HepG2 (cell line): ENCODE results near the gene EPO. TPM values are rescaled to one million over a fixed set of nuclear protein-coding genes. Genes with fewer than 3 reads are reported as not detected.

Source experiments
- GABPA ChIP-seq, 2 experiments: IDR thresholded peaks; 2 replicates each; pipeline ENCODE4 v1.6.1; 2011 to 2016; ENCODE audit warnings: low read depth in 2 of 2, low read length in 1 of 2, missing biosample characterization in 1 of 2, missing genetic modification characterization in 1 of 2
- HMGA1 ChIP-seq: sonication (generic); formaldehyde crosslinking; conservative IDR thresholded peaks from 2 replicates; pipeline ENCODE4 v1.4.0; 2020; ENCODE audit warnings: missing genetic modification reagents
- RCOR2 ChIP-seq: IDR thresholded peaks from 2 replicates; pipeline ENCODE4 v1.6.1; 2016; ENCODE audit warnings: missing biosample characterization, missing genetic modification reagents
- ZNF329 ChIP-seq: sonication (generic); formaldehyde crosslinking; IDR thresholded peaks from 2 replicates; pipeline ENCODE4 v1.9.0; 2021; ENCODE audit warnings: low read depth, mild to moderate bottlenecking, missing genetic modification reagents
- ZNF75D ChIP-seq: sonication (generic); formaldehyde crosslinking; IDR thresholded peaks from 2 replicates; pipeline ENCODE4 v1.8.1; 2023; ENCODE audit warnings: missing genetic modification reagents, mild to moderate bottlenecking, borderline replicate concordance
- polyA plus RNA-seq, 8 experiments: library from polyadenylated mRNA; depleted of rRNA in 3 of 8; stranded (reverse) in 7 of 8; unstranded in 1 of 8; fragments of >200 nt; fragmentation: Illumina TruSeq in 4 of 8; extraction: Trizol in 4 of 8; gene quantifications; 2 replicates each; pipeline versions ENCODE4 v1.2.1 to v1.2.3, GENCODE V29; 2011 to 2016; ENCODE audit warnings: low read depth in 4 of 8, missing spikeins in 1 of 8, mixed read lengths in 1 of 8; ENCODE audit not compliant: insufficient read depth in 1 of 8
- total RNA-seq, 5 experiments: library from RNA; depleted of rRNA; stranded (reverse); fragments of >200 nt; fragmentation: Illumina TruSeq; extraction: Trizol; gene quantifications; 2 replicates each; pipeline ENCODE4 v1.2.3, GENCODE V29; 2016; ENCODE audit warnings: low read depth in 1 of 5
- TF ChIP-seq, protein P1 (sequence below): sonication (generic); formaldehyde crosslinking; IDR thresholded peaks from 2 replicates; pipeline ENCODE4 v1.4.0; 2020; ENCODE audit warnings: mild to moderate bottlenecking, missing genetic modification reagents, borderline replicate concordance
- TF ChIP-seq, protein P2 (sequence below): sonication (generic); formaldehyde crosslinking; IDR thresholded peaks from 2 replicates; pipeline ENCODE4 v1.8.0; 2022; ENCODE audit warnings: mild to moderate bottlenecking, missing genetic modification reagents, moderate library complexity
- TF ChIP-seq, protein P3 (sequence below): sonication (generic); formaldehyde crosslinking; IDR thresholded peaks from 2 replicates; pipeline ENCODE4 v1.5.1; 2020; ENCODE audit warnings: mild to moderate bottlenecking, missing genetic modification reagents

EPO gene
- total and polyA plus RNA-seq, 2 of the 13 experiments (the other 11 are each of a cell fraction or from before 2014, with no cell fraction given) = 10.3 to 25.7 TPM

DNA sequence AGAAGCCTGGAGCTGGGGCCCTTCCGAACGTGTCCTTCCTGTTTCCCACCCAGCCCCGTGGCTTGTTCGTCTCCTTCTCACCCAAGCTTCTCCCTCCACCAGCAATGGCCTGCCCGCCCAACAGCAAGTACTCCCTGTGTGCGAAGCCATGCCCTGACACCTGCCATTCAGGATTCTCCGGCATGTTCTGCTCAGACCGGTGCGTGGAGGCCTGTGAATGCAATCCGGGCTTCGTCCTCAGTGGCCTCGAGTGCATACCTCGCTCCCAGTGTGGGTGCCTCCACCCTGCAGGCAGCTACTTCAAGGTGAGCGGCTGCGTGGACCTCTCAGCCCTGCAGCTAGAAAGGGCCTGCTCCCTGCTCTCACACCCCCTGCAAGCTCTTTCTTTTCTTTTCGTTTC, 45.0 kb downstream of the EPO start (continued):
- TF ChIP-seq, protein P1, sequence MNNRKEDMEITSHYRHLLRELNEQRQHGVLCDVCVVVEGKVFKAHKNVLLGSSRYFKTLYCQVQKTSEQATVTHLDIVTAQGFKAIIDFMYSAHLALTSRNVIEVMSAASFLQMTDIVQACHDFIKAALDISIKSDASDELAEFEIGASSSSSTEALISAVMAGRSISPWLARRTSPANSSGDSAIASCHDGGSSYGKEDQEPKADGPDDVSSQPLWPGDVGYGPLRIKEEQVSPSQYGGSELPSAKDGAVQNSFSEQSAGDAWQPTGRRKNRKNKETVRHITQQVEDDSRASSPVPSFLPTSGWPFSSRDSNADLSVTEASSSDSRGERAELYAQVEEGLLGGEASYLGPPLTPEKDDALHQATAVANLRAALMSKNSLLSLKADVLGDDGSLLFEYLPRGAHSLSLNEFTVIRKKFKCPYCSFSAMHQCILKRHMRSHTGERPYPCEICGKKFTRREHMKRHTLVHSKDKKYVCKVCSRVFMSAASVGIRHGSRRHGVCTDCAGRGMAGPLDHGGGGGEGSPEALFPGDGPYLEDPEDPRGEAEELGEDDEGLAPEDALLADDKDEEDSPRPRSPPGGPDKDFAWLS = no peak
- TF ChIP-seq ZNF329 (CRISPR knock-in tag) = no peak
- no peak for TF ChIP-seq HMGA1 (CRISPR knock-in tag)
- TF ChIP-seq, protein P2, sequence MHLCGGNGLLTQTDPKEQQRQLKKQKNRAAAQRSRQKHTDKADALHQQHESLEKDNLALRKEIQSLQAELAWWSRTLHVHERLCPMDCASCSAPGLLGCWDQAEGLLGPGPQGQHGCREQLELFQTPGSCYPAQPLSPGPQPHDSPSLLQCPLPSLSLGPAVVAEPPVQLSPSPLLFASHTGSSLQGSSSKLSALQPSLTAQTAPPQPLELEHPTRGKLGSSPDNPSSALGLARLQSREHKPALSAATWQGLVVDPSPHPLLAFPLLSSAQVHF (CRISPR knock-in tag) = no peak
- no peak for TF ChIP-seq ZNF75D (CRISPR knock-in tag)
- TF ChIP-seq RCOR2 = no peak
- no peak for TF ChIP-seq GABPA (IDR thresholded peaks at IDR 0.05; ENCODE audit: low read depth, low read length)
- no peak for TF ChIP-seq GABPA (CRISPR knock-in tag; IDR thresholded peaks at IDR 0.05; ENCODE audit: low read depth)
- TF ChIP-seq, protein P3, sequence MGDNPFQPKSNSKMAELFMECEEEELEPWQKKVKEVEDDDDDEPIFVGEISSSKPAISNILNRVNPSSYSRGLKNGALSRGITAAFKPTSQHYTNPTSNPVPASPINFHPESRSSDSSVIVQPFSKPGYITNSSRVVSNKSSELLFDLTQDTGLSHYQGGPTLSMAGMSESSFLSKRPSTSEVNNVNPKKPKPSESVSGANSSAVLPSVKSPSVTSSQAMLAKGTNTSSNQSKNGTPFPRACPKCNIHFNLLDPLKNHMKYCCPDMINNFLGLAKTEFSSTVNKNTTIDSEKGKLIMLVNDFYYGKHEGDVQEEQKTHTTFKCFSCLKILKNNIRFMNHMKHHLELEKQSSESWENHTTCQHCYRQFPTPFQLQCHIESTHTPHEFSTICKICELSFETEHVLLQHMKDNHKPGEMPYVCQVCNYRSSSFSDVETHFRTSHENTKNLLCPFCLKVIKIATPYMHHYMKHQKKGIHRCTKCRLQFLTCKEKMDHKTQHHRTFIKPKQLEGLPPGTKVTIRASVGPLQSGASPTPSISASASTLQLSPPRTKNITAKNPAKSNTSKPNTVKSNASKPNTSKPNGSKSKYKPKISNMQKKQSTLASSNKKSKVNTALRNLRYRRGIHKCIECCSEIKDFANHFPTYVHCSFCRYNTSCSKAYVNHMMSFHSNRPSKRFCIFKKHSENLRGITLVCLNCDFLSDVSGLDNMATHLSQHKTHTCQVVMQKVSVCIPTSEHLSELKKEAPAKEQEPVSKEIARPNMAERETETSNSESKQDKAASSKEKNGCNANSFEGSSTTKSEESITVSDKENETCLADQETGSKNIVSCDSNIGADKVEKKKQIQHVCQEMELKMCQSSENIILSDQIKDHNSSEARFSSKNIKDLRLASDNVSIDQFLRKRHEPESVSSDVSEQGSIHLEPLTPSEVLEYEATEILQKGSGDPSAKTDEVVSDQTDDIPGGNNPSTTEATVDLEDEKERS (CRISPR knock-in tag) = no peak
